Skeletal muscle satellite cell (primary cell): ENCODE measurements around the gene DPM3.
"Not testable (repeated sequence)": the region's sequence is repeated elsewhere in the genome, so short reads cannot be mapped to it uniquely, and the experiment has no call there.

Source experiments
- H3K27me3 ChIP-seq: 2 replicates; pipeline ENCODE4 v1.7.0; 2013; ENCODE audit warnings: low read length; ENCODE audit not compliant: control insufficient read depth, insufficient read depth
- H3K36me3 ChIP-seq: 2 replicates; pipeline ENCODE4 v1.7.0; 2013; ENCODE audit warnings: mild to moderate bottlenecking, control low read depth, low read length; ENCODE audit not compliant: insufficient read depth
- H3K4me1 ChIP-seq: 2 replicates; pipeline ENCODE4 v1.7.0; 2013; ENCODE audit warnings: low read length; ENCODE audit not compliant: control insufficient read depth, insufficient read depth
- H3K4me2 ChIP-seq: 2 replicates; pipeline ENCODE4 v1.7.0; 2013; ENCODE audit warnings: mild to moderate bottlenecking, low read length
- H3K4me3 ChIP-seq: 2 replicates; pipeline ENCODE4 v1.7.0; 2013; ENCODE audit warnings: low read length
- H3K9ac ChIP-seq: 2 replicates; pipeline ENCODE4 v1.7.0; 2013; ENCODE audit warnings: mild to moderate bottlenecking, low read depth, low read length, moderate library complexity
- H3K9me3 ChIP-seq: replicated peaks from 2 replicates; pipeline ENCODE4 v1.7.0; 2013; ENCODE audit warnings: mild to moderate bottlenecking, control low read depth, low read length

Gene DPM3

DNA sequence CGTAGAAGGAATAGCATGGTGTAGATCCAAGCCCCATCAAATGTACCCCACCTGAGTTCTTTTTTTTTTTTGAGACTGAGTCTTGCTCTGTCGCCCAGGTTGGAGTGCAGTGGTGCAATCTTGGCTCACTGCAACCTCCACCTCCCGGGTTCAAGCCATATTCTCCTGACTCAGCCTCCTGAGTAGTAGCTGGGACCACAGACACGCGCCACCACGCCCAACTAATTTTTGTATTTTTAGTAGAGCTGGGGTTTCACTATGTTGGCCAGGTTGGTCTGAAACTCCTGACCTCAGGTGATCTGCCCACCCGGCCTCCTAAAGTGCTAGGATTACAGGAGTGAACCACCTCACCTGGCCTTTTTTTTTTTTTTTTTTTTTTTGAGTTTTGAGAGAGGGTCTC, 22.2 kb downstream of the DPM3 start:
- H3K4me2 ChIP-seq: not testable (repeated sequence)

DNA sequence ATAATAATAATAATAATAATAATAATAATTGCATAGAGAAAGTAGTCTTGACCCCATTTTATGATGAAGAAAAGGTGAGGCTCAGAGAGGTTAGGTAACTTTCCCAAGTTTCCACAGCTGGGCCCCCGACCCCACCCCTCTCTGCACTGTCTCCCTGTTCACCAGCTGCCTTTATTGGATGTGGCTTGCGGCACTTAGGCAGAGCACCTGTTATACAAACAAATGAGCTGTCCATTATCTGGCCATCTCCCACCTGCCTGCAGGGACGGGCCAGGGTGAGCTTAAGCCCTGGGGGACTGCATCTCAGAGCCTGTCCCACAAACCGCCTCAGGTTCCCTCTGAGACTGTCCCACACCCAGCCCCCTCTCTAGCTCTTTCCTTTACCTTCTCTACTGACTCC, 22.7 kb downstream of the DPM3 start:
- Histone ChIP-seq H3K9me3 (no peaks in the 10 kb centered on the region), H3K4me3 (no peak overlapping the region), H3K36me3 (no peaks in the 10 kb centered on the region), H3K4me1 (no peaks in the 10 kb centered on the region), H3K27me3 (peaks cover 65% of the 10 kb centered on the region), H3K9ac (no peak overlapping the region), H3K4me2 (no peak overlapping the region)

More for the DNA sequence above, 22.2 kb downstream of the DPM3 start:
- H3K27me3 ChIP-seq: peaks cover 66% of the 10 kb centered on the region
- H3K9ac ChIP-seq, H3K4me1 ChIP-seq, H3K4me3 ChIP-seq, H3K9me3 ChIP-seq, H3K36me3 ChIP-seq: not testable (repeated sequence)

DNA sequence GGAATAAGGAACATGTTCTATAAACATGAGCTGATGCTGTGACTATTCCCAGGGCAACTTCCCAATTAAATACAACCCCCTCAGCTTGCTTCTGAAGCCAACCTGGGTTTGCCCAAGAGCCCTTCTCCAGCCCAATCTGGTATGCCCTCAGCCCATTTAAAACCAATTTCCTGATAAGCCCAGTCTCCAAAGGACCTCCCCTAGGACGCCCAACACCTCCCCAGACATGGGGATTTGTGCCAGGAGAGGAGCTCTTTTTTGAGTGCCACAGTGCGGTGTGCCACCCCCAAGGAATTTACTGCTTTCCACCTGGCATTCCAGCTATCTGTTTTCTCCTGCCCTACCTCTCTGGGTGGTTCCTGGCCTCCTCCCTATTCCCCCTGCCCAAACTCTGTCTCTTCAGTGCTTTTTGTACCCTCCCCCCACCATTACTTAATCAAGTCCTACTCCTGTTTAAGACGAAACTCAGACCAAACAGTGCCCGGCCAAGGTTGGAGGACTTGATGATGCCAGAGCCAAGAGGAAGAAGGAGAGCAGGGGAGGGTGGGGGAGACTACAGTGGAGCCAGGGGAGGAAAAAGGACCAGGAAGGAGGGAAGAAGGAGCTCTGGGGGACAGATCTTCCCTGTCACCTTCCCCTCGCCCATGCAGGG, 24.1 kb downstream of the DPM3 start:
- H3K9me3 ChIP-seq: no peaks in the 10 kb centered on the region
- no peak overlapping the region for H3K9ac ChIP-seq
- peaks cover 61% of the 10 kb centered on the region for H3K27me3 ChIP-seq
- no peaks in the 10 kb centered on the region for H3K4me1 ChIP-seq
- H3K4me3 ChIP-seq: no peak overlapping the region
- H3K36me3 ChIP-seq: no peaks in the 10 kb centered on the region
- no peak overlapping the region for H3K4me2 ChIP-seq

DNA sequence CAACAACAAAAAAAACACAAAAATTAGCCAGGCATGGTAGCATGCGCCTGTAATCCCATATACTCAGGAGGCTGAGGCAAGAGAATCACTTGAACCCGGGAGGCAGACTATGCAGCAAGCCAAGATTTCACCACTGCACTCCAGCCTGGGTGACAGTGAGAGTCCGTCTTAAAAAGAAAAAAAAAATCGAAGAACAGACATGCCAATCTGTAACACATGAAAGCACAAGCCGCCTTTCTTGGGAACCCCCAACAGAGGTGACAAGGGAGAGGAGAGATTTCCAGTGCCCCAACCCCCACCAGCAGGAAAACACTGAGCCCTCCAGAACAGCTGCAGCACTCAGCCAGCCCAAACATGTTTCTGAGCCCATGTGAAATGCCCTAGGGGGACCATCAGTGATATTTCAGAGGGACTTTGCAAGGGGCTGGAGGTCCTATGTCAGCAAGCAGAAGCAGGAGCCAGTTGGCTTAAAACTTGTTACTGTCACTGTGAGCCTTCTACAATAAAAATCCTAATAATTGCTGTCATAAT, 26.8 kb downstream of the DPM3 start:
- no peaks in the 10 kb centered on the region for H3K9me3 ChIP-seq
- no peaks in the 10 kb centered on the region for H3K36me3 ChIP-seq
- no peak overlapping the region for H3K4me2 ChIP-seq
- H3K9ac ChIP-seq: no peak overlapping the region
- no peak overlapping the region for H3K4me3 ChIP-seq
- no peaks in the 10 kb centered on the region for H3K4me1 ChIP-seq
- H3K27me3 ChIP-seq: peaks cover 45% of the 10 kb centered on the region

DNA sequence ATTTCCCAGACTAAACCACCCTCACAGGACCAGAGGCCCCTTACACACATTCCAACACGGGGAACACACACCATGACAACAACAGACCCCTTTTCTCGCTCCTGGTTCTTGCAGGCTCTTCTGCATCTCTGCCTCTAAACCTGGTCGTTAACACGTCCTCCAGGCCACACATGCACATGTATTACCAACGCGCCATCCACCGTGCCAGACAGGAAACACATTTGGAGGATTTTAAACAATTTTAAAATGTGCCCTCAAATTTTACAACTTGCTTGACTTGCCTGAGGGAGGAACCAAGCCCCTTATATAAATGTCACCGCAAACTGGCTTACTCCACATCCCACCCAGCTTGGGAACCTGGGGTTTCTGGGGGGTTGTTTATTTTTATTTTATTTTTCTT, 29.5 kb downstream of the DPM3 start:
- no peaks in the 10 kb centered on the region for H3K36me3 ChIP-seq
- H3K4me1 ChIP-seq: no peaks in the 10 kb centered on the region
- H3K4me2 ChIP-seq: no peak overlapping the region
- peaks cover 41% of the 10 kb centered on the region for H3K27me3 ChIP-seq
- no peak overlapping the region for H3K9ac ChIP-seq
- H3K9me3 ChIP-seq: no peaks in the 10 kb centered on the region
- H3K4me3 ChIP-seq: no peak overlapping the region

DNA sequence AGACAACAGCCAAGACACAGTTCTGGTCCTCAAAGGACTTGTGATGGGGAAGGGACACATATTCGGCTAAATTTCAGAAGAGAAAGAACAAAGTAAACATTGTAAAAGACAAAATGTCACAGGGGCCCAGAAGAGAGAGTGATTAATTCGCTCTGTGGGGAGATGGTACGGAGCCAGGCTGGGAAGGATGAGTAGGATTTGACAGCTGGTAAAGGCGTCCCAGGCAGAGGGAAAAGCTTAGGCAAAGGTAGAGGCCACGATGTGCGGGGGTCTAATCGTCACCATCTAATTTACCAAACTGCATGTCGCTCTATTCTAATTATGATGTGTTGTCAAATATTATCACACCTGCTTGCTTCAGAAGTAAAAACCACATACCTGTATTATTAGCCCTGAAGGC, 29.9 kb downstream of the DPM3 start:
- H3K4me3 ChIP-seq: no peak overlapping the region
- no peaks in the 10 kb centered on the region for H3K36me3 ChIP-seq

DNA sequence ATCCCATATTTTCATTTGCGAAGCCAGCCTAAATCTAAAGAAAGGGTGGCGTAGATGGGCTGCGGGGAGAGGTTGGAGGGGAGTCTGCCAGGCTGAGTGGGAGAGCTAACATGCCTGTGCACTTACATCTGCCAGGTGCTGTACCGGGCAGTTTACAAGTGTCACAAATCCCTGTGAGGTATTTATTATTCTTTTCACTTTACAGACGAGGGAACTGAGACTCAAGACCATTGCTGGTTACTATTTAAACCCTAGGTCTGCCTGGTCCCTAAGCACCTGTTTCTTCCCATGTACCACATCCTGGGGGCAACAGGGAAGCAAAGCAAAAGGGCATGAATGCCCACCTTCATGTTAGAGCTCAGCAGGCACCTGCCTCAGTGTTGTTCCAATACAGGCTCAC, 32.0 kb downstream of the DPM3 start:
- H3K27me3 ChIP-seq: peaks cover 45% of the 10 kb centered on the region
- no peak overlapping the region for H3K4me3 ChIP-seq
- no peak overlapping the region for H3K9ac ChIP-seq

More for the DNA sequence above, 29.9 kb downstream of the DPM3 start:
- H3K4me2 ChIP-seq: no peak overlapping the region
- H3K9ac ChIP-seq: no peak overlapping the region
- H3K9me3 ChIP-seq: no peaks in the 10 kb centered on the region
- peaks cover 43% of the 10 kb centered on the region for H3K27me3 ChIP-seq
- no peaks in the 10 kb centered on the region for H3K4me1 ChIP-seq

DNA sequence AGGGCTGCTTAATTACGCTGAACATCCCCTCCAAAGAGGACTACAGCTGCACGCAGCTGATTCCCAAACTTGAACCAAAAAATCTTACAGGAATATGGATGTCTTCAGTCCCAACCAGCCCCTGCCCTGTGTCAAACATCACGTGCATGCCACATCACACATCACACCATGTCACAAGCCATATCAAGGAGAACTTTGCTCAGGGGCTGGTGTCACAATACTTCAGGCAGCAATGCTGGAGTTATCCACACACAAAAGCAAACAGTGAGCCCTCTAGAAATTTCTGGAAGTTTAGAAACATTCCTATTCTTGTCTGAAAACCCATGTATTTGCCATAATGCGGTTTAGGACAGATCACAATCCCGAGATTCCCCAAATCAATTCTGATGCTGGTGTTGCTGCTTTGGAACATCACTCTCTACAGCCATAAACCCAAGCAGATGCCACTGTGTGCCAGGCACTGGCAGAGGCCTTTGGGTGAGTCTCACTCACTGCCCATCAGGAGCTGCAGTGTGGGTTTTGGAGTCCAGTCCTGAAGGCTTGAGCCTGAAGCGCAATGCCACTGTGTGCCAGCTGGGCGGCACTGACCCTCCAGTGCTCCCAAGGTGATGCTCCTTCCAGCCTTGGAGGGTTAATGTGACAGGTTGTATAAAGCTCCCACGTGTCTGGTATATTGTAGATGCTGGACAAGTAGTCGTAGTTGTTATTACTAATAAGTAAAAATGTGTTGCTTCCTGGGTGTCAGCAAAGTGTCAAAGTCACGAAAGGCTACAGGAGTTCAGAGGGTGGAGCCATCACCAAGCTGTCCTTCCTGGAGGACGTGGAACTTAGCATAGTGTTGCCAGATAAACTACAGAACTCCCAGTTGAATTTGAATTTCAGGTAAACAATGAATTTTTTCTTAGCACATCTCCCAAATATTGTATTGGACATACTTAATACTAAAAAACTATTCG, 32.7 kb downstream of the DPM3 start:
- Histone ChIP-seq H3K4me3 (no peak overlapping the region), H3K4me1 (no peaks in the 10 kb centered on the region), H3K9me3 (no peaks in the 10 kb centered on the region), H3K36me3 (no peaks in the 10 kb centered on the region), H3K9ac (no peak overlapping the region), H3K4me2 (no peak overlapping the region), H3K27me3 (peaks cover 46% of the 10 kb centered on the region)

More for the DNA sequence above, 32.0 kb downstream of the DPM3 start:
- Histone ChIP-seq H3K36me3 (no peaks in the 10 kb centered on the region), H3K9me3 (no peaks in the 10 kb centered on the region), H3K4me1 (no peaks in the 10 kb centered on the region), H3K4me2 (no peak overlapping the region)

DNA sequence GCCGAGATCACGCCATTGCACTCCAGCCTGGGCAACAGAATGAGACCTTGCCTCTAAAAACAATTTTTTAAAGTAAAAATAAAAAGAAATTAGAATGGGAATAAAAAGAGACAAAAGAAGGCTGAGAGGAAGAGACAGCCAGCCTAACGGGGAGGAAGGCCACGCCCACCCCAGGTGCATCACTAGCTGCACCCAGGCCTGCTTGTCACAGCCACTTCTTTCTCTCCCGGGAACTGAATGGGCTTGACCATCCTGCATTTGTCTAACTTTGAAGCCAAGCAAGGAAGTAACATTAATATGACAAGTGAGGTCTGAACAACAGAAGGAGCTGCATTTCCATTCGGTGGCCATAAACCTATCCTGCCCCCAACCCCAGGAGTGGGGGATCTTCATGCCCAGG, 33.5 kb downstream of the DPM3 start:
- Histone ChIP-seq H3K4me2 (no peak overlapping the region), H3K9me3 (no peaks in the 10 kb centered on the region), H3K4me3 (no peak overlapping the region), H3K36me3 (no peaks in the 10 kb centered on the region), H3K9ac (no peak overlapping the region), H3K27me3 (peaks cover 48% of the 10 kb centered on the region), H3K4me1 (no peaks in the 10 kb centered on the region)

DNA sequence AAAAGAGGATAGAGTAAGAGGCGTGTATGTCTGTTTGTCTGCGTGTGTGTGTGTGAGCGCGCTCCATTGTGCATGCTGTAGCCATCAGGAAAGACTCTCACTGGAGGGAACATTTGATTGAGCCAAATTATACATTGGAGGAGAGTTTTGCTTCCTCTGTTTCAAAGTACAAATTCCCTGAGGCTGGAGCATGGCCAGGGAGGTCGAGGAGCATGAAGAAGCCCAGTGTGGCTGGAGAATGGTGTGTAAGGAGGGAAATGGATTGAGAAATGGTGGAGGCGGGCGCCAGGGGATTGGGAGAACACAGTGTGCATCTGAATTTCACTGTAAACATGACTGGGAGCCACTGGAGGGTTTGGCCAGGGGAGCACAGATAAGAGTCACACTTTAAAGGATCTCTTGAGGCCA, 34.7 kb downstream of the DPM3 start:
- Histone ChIP-seq H3K9ac (no peak overlapping the region), H3K4me1 (no peaks in the 10 kb centered on the region)

DNA sequence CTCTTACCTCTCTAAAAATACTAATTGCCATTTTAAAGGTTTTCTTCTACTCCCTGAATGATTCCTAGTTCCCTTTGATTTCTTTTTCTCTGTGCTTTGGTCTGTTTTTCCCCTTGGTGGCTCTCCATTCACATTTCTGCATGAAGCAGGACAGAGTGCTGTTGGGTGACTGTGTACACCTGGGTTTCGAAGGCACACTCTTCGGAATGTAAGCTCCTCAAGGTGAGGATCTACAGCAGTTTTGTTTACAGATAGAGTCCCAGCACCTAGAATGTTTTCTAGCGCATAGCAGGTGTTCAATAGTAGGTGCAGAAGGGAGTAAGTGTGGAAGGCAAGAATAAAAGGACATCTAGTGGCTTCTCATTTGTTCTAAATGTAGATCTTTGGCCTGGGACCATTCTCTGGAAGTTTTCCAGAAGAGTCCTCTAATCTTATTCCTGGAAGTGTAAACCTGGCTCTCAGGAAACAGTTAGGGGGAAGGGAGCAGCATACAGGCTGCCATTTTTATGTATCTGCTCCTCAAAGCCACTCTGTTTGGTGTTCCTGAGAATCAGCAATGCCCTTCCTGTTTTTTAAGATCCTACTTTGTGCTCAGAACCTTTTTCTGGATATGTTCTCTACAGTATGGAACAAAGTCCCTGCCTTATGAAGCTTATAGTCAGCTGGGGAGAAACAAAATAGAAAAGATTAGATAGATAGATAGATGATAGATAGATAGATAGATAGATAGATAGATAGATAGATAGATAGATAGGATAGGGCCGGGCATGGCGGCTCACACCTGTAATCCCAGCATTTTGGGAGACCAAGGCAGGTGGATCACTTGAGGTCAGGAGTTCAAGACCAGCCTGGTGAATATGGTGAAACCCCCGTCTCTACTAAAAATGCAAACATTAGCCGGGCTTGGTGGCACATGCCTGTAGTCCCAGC, 35.5 kb downstream of the DPM3 start:
- Histone ChIP-seq H3K9me3 (no peaks in the 10 kb centered on the region), H3K4me1 (no peaks in the 10 kb centered on the region), H3K9ac (no peak overlapping the region), H3K4me2 (no peak overlapping the region), H3K36me3 (no peaks in the 10 kb centered on the region), H3K27me3 (peaks cover 40% of the 10 kb centered on the region), H3K4me3 (no peak overlapping the region)

More for the DNA sequence above, 34.7 kb downstream of the DPM3 start:
- Histone ChIP-seq H3K27me3 (peaks cover 44% of the 10 kb centered on the region), H3K9me3 (no peaks in the 10 kb centered on the region), H3K36me3 (no peaks in the 10 kb centered on the region), H3K4me3 (no peak overlapping the region), H3K4me2 (no peak overlapping the region)
